ENCODE measurements around the gene FAM234B.

FAM234B gene

DNA sequence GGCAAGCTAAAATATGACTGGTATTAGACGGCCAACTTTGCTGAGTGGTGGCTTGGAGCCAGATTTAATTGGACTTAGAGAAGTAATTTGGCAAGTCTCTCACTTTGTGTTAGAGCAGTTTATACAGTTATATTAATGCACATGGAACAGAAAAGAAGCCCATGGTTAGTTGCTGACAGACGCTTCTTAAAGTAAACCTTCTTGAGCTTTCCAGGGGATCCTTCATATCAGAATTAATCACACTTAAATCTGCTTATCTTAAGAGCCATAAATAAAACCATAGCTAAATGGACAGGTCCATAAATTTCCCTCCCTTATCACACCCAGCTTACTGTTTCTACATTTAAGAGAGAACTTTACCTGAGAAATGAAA, 49.7 kb downstream of the FAM234B start:
- no peak for DNase-seq

DNA sequence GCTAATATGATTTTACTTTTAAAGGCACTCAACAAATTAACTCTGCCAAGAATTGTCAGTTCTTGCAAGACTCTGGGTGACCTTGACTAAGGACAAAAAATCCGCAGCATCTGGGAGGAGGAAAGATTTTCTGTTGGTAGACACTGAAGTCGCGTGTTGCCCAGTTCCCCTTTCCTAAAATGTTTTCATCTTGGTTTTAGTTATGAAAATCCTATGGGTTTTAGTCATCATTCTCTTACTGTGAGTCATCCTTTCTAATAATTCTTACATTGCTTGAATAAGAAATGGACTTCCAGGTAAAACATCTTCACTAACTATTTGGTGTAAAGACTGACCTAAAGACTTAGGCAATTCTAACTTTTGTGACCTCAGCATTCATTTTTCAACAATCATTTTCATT, 50.2 kb downstream of the FAM234B start:
- no peak for DNase-seq

DNA sequence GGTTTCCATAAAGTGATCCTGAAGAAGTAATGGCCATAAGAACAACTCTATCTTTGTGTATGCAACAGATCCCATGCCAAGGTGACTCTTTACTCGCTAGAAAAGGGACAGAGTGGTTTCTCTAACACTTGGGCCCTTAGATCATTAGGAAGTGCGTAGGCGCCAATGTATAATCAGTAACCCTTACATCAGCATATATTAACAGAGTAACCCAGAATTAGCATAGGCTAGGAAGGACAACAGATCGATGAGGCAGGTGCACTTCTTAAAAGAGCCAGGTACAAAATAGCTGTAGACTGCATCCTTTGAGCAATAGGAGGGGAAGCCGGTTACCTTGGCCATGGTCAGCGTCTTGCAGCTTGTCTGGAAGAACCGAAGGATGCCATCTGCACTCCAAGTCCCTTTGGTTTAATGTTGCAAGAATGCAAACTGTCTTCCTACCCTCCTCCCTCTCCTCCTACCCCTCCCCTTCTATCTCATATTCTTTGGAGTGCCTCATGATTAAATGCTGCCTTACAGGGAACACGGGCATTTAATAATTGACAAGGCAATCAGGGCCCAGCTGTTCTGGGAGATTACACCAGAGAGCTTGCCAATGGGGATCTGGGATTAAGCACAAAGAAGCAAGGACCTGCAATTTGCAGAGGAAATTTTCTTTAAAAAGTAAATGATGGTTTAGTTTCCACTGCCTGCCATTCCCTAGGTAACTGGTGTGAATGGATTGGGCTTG, 51.2 kb downstream of the FAM234B start:
- DNase-seq, result no peak

DNA sequence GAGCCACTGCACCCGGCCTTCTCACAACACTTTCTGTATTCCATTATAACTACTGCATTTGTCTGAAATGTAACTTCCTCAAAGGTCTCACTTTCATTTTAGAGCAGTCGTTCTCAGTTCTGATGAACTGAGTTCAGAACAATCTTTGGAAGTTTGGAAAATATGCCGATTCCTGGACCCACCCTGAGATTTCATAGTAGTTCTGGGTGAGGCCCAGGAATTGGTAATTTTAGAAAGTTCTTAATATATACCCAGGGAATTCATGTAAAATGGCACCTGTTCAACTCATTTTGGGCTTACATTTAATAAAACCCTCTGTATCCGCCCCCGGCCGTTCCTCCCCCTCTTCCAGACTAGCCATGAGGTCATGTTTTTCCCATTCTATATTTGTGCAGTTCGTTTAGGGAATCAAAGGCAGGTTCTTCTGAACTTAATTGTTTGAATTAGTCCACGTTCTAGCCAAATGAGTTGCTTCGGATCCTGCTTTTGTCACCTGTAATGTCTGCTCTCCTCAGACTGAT, 53.4 kb downstream of the FAM234B start:
- no peak for DNase-seq

DNA sequence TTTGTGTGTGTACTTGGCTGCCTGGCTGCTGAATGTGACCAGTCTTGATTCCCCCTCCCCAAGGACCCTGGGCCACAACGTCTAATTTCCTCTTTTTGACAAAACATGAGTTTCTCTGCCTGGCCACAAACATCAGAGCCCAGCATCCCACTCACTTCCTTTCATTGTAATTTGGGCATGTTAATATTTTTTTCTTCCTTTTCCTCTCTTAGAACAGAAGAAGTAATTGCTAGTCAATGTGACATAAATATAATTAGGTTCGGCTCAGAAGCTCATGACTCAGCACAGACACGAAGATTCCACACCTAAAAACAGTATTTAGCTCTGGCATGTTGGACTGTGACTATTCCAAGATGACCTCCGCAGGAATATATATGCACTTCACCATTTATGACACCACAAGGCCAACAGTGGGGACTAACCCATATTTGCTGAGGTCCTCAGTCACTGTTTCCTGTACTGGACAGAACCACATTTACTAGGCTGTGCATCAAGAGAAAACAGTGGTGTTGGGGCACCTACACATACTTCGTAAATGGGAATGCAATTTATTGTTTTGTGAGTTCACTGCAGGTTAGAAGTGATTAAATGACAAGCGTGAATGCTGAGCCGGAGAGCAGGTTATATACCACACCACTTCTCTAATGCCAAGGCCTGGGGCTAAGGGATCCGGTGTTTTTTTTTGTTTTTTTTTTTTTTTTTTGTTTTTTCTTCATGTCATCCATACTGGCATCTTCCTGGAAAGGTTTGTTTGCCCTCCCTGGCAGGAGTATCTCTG, 55.1 kb downstream of the FAM234B start:
- DNase-seq, result peak; percentile 17

DNA sequence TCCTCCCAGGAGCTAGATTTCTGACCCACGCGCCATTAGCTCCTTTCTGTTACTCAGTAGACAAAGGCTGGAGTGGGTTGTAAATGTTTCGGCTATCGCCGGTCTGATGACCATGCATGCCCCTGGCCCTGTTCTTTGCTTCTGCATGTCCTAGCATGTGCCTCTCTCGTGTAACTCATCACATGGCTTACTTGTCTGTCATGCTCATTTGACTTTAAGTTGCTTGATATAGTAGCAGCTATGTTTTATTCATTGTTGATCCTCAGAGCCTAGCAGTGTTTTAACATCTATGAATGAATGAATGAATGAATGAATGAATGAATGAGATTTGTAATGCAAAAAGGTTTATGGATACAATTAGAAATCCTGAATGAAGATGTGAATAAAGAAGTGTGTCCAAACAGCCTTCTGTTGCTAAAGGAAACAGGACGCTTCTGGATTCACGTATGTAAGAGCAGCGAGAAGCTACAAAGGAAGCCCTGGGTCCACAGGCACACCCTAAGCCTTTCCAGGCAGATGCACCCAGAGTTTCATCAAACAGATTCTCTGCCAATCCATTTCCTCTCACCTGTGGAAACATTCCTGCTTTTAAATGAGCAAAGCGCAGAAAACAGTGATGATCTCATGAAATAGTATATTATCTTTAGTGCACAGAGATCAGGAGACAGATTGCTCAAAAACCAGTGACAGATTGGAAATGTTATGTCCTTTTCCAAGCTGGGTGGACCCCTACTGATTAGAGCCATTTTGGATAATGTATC, 55.8 kb downstream of the FAM234B start:
- no peak for DNase-seq

DNA sequence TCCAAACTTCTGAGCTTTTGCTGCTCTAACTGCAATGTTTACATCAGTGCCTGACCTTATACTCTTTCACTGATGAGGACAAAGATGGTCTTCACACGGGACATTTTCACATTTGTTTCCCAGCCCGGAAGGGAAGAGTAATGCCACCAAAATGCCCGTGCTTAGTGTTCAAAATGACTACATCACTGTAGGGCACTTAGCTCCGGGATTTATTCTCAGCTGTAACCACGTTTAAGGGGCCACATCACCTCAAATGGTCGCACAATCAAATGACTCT, 56.4 kb downstream of the FAM234B start:
- no peak for DNase-seq

DNA sequence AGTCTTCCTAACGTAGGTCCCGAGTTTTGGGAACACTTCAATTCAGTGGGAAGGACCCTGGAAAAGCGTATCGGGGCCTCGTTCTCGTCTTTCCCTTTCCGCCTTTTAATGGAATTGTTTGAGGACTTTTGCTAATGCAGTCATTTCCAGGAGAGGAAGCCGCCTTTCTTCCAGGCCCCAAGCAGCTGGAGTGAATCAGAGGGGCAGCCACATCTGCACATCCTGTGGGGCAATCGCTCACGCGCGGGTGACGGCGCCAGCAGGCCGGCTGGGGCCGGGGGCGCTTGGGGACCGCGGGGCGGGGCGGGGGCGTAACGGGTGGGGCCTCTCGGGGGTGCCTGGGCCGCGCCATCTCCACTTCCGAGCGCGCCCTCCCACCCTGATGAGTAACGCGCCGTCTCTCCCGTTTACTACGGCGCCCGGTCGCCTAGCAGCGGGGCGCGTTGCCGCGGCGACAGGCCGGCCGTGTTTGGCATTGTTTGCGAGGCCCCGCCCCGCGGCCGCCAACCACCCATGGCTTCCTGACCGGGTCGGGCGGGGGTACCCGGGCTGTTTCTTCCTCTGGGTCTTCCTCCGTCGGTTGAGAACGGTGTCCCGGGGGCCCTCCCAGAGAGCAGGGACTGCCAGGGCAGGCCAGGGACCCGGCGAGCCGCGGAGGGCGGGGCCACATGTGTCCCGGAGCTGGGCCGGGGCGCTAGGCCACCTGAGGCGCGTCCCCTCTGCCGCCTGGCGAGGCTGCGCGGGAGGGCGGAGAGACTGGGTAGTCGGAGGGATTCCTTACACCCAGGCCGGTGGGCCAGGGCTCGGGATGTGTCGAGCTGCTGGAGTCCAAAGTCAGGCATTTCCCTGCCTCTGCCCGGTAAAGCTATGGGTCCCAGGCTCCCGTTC, 56.9 kb downstream of the FAM234B start:
- DNase-seq, result peak; percentile 96

DNA sequence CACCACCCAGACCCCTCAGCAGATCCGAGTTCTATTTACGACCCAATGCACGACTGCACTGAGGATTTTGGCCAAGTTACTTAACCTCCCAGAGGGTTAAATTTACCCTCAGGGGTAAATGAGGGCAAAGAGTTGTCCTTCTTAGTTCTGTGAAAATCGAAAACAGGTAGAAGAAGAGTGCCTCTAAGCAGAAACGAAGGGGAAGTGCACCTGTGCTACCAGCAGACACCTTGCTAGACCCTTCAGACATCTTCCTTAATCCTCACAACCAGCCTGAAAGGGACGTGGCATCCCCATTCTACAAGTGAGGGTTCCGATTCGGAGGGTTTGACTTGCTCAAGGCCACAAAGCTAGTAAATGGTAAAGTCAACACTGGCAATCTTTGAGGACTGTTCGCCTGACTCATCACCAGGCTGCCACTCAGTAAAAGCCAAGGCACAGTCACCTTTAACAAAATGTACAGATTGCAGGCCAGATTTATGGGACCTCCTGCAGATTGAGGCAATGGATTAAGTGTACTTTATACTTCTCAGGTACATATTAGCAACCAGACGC, 57.7 kb downstream of the FAM234B start:
- DNase-seq, result peak; percentile 36

DNA sequence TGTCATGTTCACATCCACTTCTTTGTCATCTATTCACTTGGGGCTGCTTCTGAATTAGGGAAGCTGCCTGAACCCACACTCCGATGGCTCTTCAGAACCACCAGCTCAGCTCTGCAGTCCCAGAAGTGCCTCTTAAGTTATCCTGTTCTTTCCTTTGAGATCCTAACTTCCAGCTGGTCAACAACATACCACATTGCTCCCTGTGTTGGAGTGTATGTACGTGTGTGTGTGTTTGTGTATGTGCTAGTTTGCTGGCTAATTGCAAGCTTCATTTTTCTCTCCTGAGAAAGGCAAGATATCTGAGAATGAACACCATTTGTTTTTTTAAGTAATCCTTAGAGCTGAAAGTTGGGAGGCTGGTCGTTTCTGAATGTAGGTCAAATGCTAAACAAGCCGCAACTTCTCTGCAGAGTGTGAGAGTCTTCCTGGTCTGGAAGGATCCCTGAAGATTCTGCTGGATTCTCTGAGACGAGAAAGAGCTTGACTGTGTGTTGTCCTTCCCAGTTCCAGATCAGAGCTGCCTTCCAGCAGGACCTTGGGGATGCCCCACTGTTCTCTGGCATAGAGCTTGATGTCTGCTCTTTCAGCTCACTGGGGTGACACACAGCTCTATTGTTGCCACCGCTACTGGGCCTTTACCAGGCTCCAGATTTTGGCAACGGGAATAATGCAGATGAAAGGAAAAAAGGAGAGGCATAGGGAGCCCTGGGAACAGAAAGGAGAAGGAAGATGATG, 58.4 kb downstream of the FAM234B start:
- DNase-seq, result no peak

DNA sequence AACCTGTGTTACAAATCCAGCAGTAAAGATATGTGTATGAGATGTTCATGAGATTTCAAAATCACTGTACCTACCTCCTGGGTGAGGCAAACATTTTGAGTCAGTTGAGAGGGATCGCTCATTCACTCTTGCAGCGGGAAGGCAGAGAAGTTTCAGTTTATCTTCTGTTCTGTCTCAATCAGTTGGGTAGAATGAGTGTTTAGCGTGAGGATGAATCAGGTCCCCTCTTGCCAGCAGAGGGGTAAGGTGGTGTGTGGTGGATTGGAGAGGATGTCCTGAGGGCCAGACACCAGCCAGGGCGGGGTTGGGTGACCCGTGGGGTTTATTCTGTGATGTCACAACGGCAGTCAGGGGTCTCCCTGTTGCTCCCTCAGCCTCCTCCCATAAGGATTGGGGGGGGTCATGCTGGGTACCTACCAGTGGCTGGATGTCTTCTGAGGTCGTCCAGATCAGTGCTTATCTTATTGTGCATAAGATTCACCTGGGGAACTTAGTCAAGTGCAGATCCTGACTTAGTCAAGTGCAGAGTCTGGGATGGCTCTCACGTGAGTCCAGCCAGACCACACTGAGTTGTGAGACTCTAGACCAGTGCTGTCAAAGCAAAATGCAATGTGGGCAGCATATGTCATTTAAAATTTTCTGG, 59.3 kb downstream of the FAM234B start, which contains the start of gene GSG1:
GSG1 (minus strand) TSS at position 277 of the 643 bp plus-strand sequence; CDS start at position 122, 155 bp downstream.
- DNase-seq, result no peak

DNA sequence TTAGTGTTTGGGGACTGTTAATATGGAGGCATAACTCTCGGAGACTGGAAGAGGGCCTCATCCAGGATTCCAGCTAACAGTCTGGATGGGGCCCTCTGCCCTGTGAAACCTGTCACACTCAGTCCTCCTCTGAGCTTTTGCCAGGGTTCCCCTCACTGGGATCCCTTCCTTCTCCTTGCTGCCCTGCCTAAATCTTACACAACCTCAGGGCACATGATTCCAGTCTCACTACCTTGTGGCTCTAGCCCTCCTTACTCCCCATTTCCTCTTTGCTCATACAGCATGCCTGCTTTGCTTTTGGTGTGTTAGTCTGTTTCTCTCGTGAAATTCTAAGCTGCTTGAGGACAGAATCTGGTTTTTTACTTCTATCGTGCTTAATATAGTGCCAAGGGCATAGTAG, 60.2 kb downstream of the FAM234B start:
- no peak for DNase-seq

DNA sequence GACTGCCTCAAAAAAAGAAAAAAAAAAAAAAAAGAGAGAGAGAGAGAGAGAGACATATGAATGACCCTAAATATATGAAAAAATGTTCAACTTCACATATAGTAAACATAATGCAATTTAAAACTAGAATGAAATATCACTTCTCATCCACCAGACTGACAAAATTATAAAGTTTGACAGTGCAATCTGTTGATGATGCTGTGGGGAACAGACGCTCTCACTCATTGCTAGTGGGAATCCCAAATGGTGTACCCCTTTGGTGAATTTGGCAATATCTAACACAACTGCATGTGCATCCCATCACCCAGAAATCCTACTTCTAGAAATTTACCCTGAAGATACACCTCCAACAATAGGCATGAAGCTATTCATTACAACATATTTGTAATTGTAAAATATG, 61.6 kb downstream of the FAM234B start:
- DNase-seq, result no peak

DNA sequence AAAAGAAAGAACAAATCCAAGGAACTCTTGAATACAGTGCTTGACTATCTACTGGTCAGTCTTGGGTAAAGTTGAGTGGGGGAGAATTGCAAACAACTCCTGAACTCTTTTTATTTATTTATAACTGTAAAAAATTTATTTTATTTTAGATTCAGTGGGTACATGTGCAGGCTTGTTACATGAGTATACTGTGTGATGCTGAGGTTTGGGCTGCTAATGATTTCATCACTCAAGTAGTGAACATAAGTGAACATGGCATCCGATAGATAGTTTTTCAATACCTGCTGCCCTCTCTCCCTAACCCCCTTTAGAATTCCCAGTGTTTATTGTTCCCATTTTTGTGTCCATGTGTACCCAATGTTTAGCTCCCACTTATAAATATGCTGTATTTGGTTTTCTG, 62.5 kb downstream of the FAM234B start:
- DNase-seq, result no peak

DNA sequence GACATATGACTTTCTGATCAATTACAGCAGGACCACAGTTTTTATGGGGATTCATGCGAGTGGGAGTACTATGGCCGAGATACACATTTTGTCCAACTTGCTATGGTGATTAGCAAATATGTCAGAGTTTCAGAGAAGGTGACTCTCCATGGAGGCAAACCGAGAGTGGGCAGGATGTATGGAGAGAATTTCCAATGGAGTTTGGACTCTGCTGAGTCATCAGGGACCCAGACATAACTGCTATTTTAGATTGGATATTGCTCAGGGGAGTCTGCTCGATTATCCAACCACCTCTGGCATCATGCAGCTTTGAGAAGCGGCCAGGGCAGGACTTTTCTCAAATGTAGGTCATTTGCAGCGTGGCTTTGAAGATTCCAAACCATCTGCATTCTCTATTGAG, 68.8 kb downstream of the FAM234B start:
- DNase-seq, result no peak

DNA sequence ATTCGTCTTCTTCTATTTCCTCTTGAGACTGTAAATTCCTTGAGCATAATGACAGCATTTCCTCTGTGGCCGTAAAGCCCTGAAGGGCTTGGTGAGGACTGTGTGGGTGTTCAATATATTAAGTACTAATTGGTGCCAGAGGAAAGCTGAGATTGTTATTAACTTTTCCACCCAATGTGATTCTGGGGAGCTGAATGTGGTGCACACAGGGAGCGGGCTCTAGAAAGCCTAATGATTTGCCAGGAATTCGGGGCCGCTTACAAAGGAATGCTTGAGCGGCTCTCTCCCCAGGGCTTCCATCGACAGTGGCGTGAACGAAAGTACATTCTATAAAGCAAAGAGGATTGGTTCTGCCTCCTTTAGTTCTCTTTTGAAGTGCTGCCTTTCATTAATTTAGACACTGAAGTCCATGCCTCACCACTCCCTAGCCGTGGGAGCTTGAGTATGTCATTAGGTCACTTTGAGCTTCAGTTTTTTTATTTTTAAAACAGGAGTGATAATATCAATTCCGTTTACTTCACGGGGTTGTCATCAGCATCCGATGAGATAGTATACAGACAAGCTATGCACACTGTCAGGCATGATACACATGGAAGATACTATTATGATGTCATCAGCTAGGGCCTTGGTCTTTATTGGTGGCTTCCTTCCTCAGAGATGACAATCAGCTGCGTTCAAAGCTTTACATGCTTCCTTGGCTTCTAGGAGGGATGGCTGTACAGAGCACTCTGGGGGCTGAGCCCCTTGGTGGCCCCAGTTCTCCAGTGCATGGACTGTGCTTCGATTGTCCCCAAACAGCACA, 70.3 kb downstream of the FAM234B start:
- DNase-seq, result no peak

DNA sequence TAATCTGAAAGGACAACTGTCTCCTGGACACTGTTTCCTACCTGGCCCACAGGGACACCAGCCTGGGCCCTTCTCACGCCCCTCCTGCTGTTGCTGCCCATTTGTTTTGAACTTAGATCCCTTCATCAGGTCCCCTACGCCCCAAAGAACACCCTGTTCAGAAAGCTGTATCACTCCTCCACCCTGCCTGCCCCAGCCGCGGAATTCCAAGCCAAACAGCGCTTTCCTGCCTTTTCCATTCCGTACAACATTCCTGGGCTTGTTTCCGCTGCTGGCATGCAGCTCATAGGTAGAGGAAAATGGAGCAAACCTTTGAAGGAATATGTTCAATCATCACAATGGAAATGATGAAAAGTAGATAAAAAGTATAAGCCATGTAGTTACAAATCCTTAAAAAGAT, 72.1 kb downstream of the FAM234B start:
- DNase-seq, result no peak

DNA sequence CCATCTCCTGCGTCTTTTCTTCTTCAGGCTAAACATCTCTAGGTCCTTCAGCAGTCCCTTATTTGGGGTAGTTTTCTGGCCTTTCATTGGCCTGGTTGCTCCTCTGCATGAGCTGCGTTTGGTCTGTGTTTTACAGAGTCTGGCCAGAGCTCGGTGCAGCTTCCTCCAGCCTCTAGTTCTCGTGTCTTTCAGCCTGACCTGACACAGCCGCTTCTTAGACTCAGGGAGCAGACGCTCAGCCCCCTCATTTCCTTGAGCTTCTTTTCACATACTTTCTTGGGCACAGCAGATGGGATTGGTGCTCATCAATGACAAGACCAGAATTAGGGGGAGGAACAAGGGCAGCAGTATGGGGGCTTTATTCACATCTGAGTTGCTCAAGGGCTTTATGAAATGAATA, 72.8 kb downstream of the FAM234B start:
- DNase-seq, result no peak

DNA sequence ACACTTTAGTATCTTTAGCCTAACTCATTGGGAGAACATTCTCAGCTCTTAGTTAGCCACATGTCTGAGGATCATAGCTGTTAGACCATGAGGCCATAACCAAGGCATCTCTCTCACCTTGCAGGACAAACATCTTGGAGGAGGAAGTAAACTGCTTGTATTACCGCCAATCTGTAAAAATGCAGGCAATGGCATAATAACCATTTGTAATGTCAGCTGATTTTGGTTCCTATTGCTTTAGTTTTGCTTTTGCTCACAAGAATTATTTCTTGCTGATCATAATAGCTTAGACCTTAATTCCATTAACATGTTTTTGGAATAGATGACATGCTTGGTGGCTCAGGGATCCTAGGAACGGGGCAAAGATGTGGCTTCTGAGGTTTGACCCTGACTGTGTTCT, 75.6 kb downstream of the FAM234B start:
- DNase-seq, result no peak

DNA sequence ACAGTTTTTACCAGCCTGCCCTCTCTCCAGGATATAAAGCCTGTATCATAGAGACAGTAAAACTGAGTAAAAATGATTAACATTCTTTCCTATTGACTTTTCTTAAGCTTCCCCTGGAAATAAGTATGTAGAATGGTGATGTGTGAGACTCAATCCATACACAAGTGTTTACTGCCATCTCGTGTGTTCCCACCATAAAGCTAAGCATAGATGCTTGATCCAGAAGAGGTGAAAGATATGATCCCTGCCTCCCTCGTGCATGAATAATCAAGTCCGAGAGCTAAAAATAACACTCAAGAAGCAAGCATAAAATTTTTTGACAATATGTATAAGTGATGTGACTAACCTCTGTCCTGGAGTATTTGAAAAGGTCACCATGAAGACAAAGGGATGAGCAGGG, 76.2 kb downstream of the FAM234B start:
- DNase-seq, result no peak

Data from CD4-positive, alpha-beta T cell treated with Interleukin-12 subunit alpha and Interleukin-12 subunit beta, for 1 hour (primary cell).